H4 (cell line): ENCODE results near the gene SHC3. TPM values are rescaled to one million over a fixed set of nuclear protein-coding genes. Genes with fewer than 3 reads are reported as not detected.
A peak's percentile ranks its signal among the peaks of the same experiment; 100 is the strongest.

Experiments used
- DNase-seq: peaks from one replicate; pipeline ENCODE4 v3.0.0-alpha.2; 2015; ENCODE audit warnings: low spot score
- total RNA-seq: library from RNA; depleted of rRNA; stranded (reverse); fragments of >200 nt; shearing (Covaris generic); gene quantifications from 2 replicates; pipeline ENCODE4 v1.2.3, GENCODE V29; 2014

Gene SHC3
- total RNA-seq, 1 experiment from 2014 or later = 1.0 TPM

GRCh38 chr9:89052470-89053097 is 126.0 kb downstream of the SHC3 start:
- no peak for DNase-seq

- no peak for DNase-seq
Measured at GRCh38 chr9:89051421-89052025, 127.1 kb downstream of the SHC3 start.

GRCh38 chr9:89049646-89050045 is 129.0 kb downstream of the SHC3 start:
- DNase-seq = no peak

GRCh38 chr9:89048616-89049015 is 130.0 kb downstream of the SHC3 start:
- no peak for DNase-seq

GRCh38 chr9:89047667-89048066 is 131.0 kb downstream of the SHC3 start:
- no peak for DNase-seq

- no peak for DNase-seq
Measured at GRCh38 chr9:89046832-89047231, 131.8 kb downstream of the SHC3 start.

GRCh38 chr9:89044881-89045280 is 133.7 kb downstream of the SHC3 start:
- no peak for DNase-seq

GRCh38 chr9:89044104-89044503 is 134.5 kb downstream of the SHC3 start:
- DNase-seq = no peak

GRCh38 chr9:89042984-89043383 is 135.6 kb downstream of the SHC3 start:
- DNase-seq = no peak

- no peak for DNase-seq
Measured at GRCh38 chr9:89039664-89040063, 139.0 kb downstream of the SHC3 start.

- DNase-seq = no peak
Measured at GRCh38 chr9:89039104-89039465, 139.5 kb downstream of the SHC3 start.

- no peak for DNase-seq
Measured at GRCh38 chr9:89038382-89039103, 140.1 kb downstream of the SHC3 start.

GRCh38 chr9:89037891-89038290 is 140.7 kb downstream of the SHC3 start:
- no peak for DNase-seq

- no peak for DNase-seq
Measured at GRCh38 chr9:89037346-89037745, 141.3 kb downstream of the SHC3 start.

- no peak for DNase-seq
Measured at GRCh38 chr9:89036891-89037290, 141.7 kb downstream of the SHC3 start.

GRCh38 chr9:89036383-89036782 is 142.2 kb downstream of the SHC3 start:
- DNase-seq = peak; percentile 16

- no peak for DNase-seq
Measured at GRCh38 chr9:89032661-89033060, 146.0 kb downstream of the SHC3 start.

- DNase-seq = no peak
Measured at GRCh38 chr9:89032173-89032572, 146.4 kb downstream of the SHC3 start.

GRCh38 chr9:89029788-89030187 is 148.8 kb downstream of the SHC3 start:
- no peak for DNase-seq

GRCh38 chr9:89026876-89027275 is 151.7 kb downstream of the SHC3 start:
- no peak for DNase-seq

GRCh38 chr9:89025553-89025952 is 153.1 kb downstream of the SHC3 start:
- DNase-seq = no peak

GRCh38 chr9:89024727-89025126 is 153.9 kb downstream of the SHC3 start:
- DNase-seq = no peak

GRCh38 chr9:89023740-89024139 is 154.9 kb downstream of the SHC3 start:
- DNase-seq = no peak
